K562 (cell line): ENCODE results near the gene CNTRL. TPM values are rescaled to one million over a fixed set of nuclear protein-coding genes. Genes with fewer than 3 reads are reported as not detected.

Experiments used
- CCNT2 ChIP-seq: IDR thresholded peaks from 2 replicates; pipeline ENCODE4 v1.6.1; 2011; ENCODE audit warnings: borderline replicate concordance, low read depth, mild to moderate bottlenecking, moderate library complexity, mixed read lengths, low read length; ENCODE audit not compliant: insufficient read length; ENCODE audit errors: extremely low read depth
- CEBPZ ChIP-seq: fragments of 150-350 bp; IDR thresholded peaks from 2 replicates; pipeline ENCODE4 v1.6.1; 2014; ENCODE audit warnings: low read depth, mild to moderate bottlenecking, low read length, borderline replicate concordance
- DIDO1 ChIP-seq: fragments of 450-650 bp; IDR thresholded peaks from 2 replicates; pipeline ENCODE4 v1.6.1; 2016; ENCODE audit warnings: low read depth, missing biosample characterization, missing genetic modification characterization
- ELF1 ChIP-seq: fragments of 200-800 bp; sonication (Bioruptor generic); IDR thresholded peaks from 2 replicates; pipeline ENCODE4 v1.6.1; 2016; ENCODE audit warnings: missing genetic modification characterization, missing compliant biosample characterization
- PHF21A ChIP-seq: fragments of 450-650 bp; IDR thresholded peaks from 2 replicates; pipeline ENCODE4 v1.6.1; 2017; ENCODE audit warnings: low read depth, borderline replicate concordance
- RBM34 ChIP-seq: fragments of 200-400 bp; formaldehyde crosslinking; IDR thresholded peaks from 2 replicates; pipeline ENCODE4 v1.6.1; 2018; ENCODE audit warnings: low read length, borderline replicate concordance; ENCODE audit not compliant: insufficient read depth
- TAF1 ChIP-seq: IDR thresholded peaks from 2 replicates; pipeline ENCODE4 v1.6.1; 2011; ENCODE audit warnings: mild to moderate bottlenecking, low read length, moderate library complexity; ENCODE audit not compliant: insufficient read depth, control insufficient read depth, severe bottlenecking; ENCODE audit errors: extremely low read depth
- TAL1 ChIP-seq: fragments of 450-650 bp; IDR thresholded peaks from 2 replicates; pipeline ENCODE4 v1.6.1; 2016; ENCODE audit warnings: mild to moderate bottlenecking
- TFAM ChIP-seq: fragments of 250-450 bp; sonication (Bioruptor Pico); conservative IDR thresholded peaks from 2 replicates; pipeline ENCODE4 v1.5.0; 2021; ENCODE audit warnings: mild to moderate bottlenecking, moderate library complexity
- THAP12 ChIP-seq: fragments of 250-450 bp; sonication (Bioruptor Pico); IDR thresholded peaks from 2 replicates; pipeline ENCODE4 v1.9.0; 2021; ENCODE audit warnings: mild to moderate bottlenecking, inconsistent platforms
- ZBTB17 ChIP-seq: fragments of 450-650 bp; formaldehyde crosslinking; IDR thresholded peaks from 2 replicates; pipeline ENCODE4 v1.4.0; 2020; ENCODE audit warnings: mild to moderate bottlenecking
- ZBTB9 ChIP-seq: fragments of 450-650 bp; formaldehyde crosslinking; IDR thresholded peaks from 2 replicates; pipeline ENCODE4 v1.4.0; 2020; ENCODE audit warnings: mild to moderate bottlenecking, moderate library complexity
- ZC3H4 ChIP-seq: sonication (generic); formaldehyde crosslinking; IDR thresholded peaks from 2 replicates; pipeline ENCODE4 v1.9.0; 2021; ENCODE audit warnings: missing genetic modification reagents, borderline replicate concordance
- ZNF232 ChIP-seq: sonication (generic); formaldehyde crosslinking; IDR thresholded peaks from 2 replicates; pipeline ENCODE4 v1.8.0; 2022; ENCODE audit warnings: mild to moderate bottlenecking, missing genetic modification reagents
- ZNF253 ChIP-seq: fragments of 250-450 bp; sonication (Bioruptor Pico); conservative IDR thresholded peaks from 2 replicates; pipeline ENCODE4 v1.6.1; 2021; ENCODE audit warnings: mild to moderate bottlenecking
- ZNF639 ChIP-seq, 2 experiments: fragments of 200-800 bp in 1 of 2; sonication (Bioruptor generic) in 1 of 2; sonication (generic) in 1 of 2; formaldehyde crosslinking in 1 of 2; IDR thresholded peaks in 1 of 2; conservative IDR thresholded peaks in 1 of 2; 2 replicates each; pipeline versions ENCODE4 v1.5.0 to v1.6.1; 2016 to 2020; ENCODE audit warnings: missing compliant biosample characterization in 1 of 2, missing genetic modification characterization in 1 of 2, missing genetic modification reagents in 1 of 2
- polyA plus RNA-seq, 8 experiments: library from polyadenylated mRNA; depleted of rRNA in 4 of 8; stranded (reverse) in 5 of 8; unstranded in 3 of 8; fragments of >200 nt; fragmentation: Nextera tagmentation in 2 of 8; fragmentation: Illumina TruSeq in 1 of 8; extraction: Ambion mirVana in 2 of 8; extraction: Trizol in 1 of 8; gene quantifications; 2 replicates each; pipeline versions ENCODE4 v1.2.1 to v1.2.3, GENCODE V29; 2011 to 2014; ENCODE audit warnings: inconsistent platforms in 1 of 8, missing spikeins in 1 of 8
- total RNA-seq, 7 experiments: library from RNA; depleted of rRNA in 6 of 7; stranded (reverse); fragments of >200 nt in 6 of 7; fragmentation: Illumina TruSeq in 2 of 7; extraction: Trizol in 2 of 7; gene quantifications; 2 replicates each; pipeline versions ENCODE4 v1.2.1 to v1.2.3, GENCODE V29; 2011 to 2021; ENCODE audit warnings: low replicate concordance in 1 of 7

CNTRL gene
- total and polyA plus RNA-seq, 9 of the 15 experiments (the other 6 are each of a cell fraction or from before 2014, with no cell fraction given) = 9.2 to 28.9 (median 20.5) TPM

- TF ChIP-seq THAP12 (CRISPR knock-in tag) (0 out of 2 replicates have a peak, but pooled peaks have one; percentile 21), CCNT2 (peak; percentile 16), DIDO1 (tag) (no peak), ZBTB9 (CRISPR knock-in tag) (0 out of 2 replicates have a peak, but pooled peaks have one; percentile 49), TAF1 (no peak), PHF21A (no peak), ZNF253 (CRISPR knock-in tag) (no peak), RBM34 (0 out of 2 replicates have a peak, but pooled peaks have one; percentile 74), TFAM (CRISPR knock-in tag) (no peak), ZNF232 (CRISPR knock-in tag) (no peak), ZNF639 (CRISPR knock-in tag; conservative IDR thresholded peaks at IDR 0.05 in 1 of 2, IDR thresholded peaks at IDR 0.05 in 1 of 2) (no peak), ELF1 (tag) (no peak), TAL1 (no peak), CEBPZ (no peak), ZBTB17 (peak; percentile 7; the same call in 1 of the 2 replicates), ZC3H4 (CRISPR knock-in tag) (0 out of 2 replicates have a peak, but pooled peaks have one; percentile 8)
Measured at GRCh38 chr9:121201045-121201737, 126.4 kb downstream of the CNTRL start (continued).
